NB4 (cell line): Measurements from ENCODE around the gene OMG.

Experiments used
- CTCF ChIP-seq: IDR thresholded peaks from one replicate; pipeline ENCODE4 v1.5.1; 2012; ENCODE audit warnings: low read depth, low read length
- MYC ChIP-seq: IDR thresholded peaks from 2 replicates; pipeline ENCODE4 v1.6.1; 2011; ENCODE audit warnings: low read depth, low read length
- POLR2A ChIP-seq: IDR thresholded peaks from 2 replicates; pipeline ENCODE4 v1.6.1; 2011; ENCODE audit warnings: mild to moderate bottlenecking; ENCODE audit not compliant: insufficient read length; ENCODE audit errors: extremely low read depth

DNA sequence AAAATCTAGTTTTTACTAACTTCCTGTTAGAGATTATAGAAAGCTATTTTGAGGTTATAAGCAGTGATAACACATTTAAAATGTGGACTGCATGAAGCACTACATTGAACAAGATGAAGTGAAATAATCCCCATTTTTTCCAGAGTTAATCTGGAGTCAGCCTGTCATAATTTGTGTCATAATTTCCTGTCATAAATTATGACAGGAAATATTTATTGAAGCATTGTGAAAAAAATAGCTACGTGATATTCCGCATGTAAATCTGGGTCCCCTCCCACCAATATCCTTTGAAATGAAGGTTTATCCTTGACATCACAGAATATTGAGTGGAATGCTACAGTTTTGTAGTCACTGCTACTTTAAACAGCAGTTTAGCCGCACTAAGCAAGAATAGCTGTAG is 40.1 kb downstream of the OMG start:
- TF ChIP-seq MYC (no peak), CTCF (no peak), POLR2A (no peak)
